Endometrial microvascular endothelial cells (primary cell): Measurements from ENCODE around the gene IL23A. TPM values are rescaled to one million over a fixed set of nuclear protein-coding genes. Genes with fewer than 3 reads are reported as not detected.
"Not testable (repeated sequence)": the region's sequence is repeated elsewhere in the genome, so short reads cannot be mapped to it uniquely, and the experiment has no call there.

Experiments used
- in situ Hi-C: cut with HindIII; loops from 2 replicates; pipeline ENCODE4 v1.10.0; 2017; ENCODE audit warnings: low sequenced_read_pairs, low pct_unique_long_range_greater_than_20kb; ENCODE audit errors: inconsistent ontology term
- total RNA-seq: library from RNA; depleted of rRNA; stranded (reverse); fragments of >200 nt; gene quantifications from one replicate; pipeline ENCODE4 v1.2.3, GENCODE V29; 2015; ENCODE audit errors: inconsistent ontology term

The IL23A gene
- total RNA-seq, 1 donor from 2014 or later: not detected

- in situ Hi-C loops: no loop called here
These were observed 17.7 kb upstream of the IL23A start for GRCh38 chr12:56321027-56321426.

- in situ Hi-C loops: not testable (repeated sequence)
These were observed 17.1 kb upstream of the IL23A start for GRCh38 chr12:56321610-56322009.

GRCh38 chr12:56324206-56324605, 14.5 kb upstream of the IL23A start:
- in situ Hi-C loops: no loop called here

- in situ Hi-C loops: no loop called here
These were observed 12.6 kb upstream of the IL23A start for GRCh38 chr12:56326126-56326525.

GRCh38 chr12:56326533-56326932, 12.2 kb upstream of the IL23A start:
- in situ Hi-C loops: no loop called here

- in situ Hi-C loops: no loop called here
These were observed 7.7 kb upstream of the IL23A start for GRCh38 chr12:56330936-56331490.

GRCh38 chr12:56332512-56333196, 6.0 kb upstream of the IL23A start:
- in situ Hi-C loops: no loop called here

GRCh38 chr12:56333197-56333678, 5.4 kb upstream of the IL23A start:
- in situ Hi-C loops: no loop called here

- in situ Hi-C loops: no loop called here
These were observed 4.8 kb upstream of the IL23A start, which contains the start of gene PAN2 for GRCh38 chr12:56333679-56334489. TSS of gene PAN2 (minus strand) at chr12:56334000. CDS start at chr12:56333094, 906 bp downstream.

GRCh38 chr12:56334490-56334793, 4.2 kb upstream of the IL23A start:
- in situ Hi-C loops: no loop called here

- in situ Hi-C loops: not testable (repeated sequence)
These were observed 3.2 kb upstream of the IL23A start for GRCh38 chr12:56335527-56335926.

GRCh38 chr12:56336361-56337167, 2.1 kb upstream of the IL23A start:
- in situ Hi-C loops: no loop called here

- in situ Hi-C loops: no loop called here
These were observed 882 bp upstream of the IL23A start for GRCh38 chr12:56337753-56338251.

- in situ Hi-C loops: no loop called here
These were observed 406 bp downstream of the IL23A start for GRCh38 chr12:56339158-56339422.

GRCh38 chr12:56341616-56342015, 2.9 kb downstream of the IL23A start:
- in situ Hi-C loops: no loop called here

GRCh38 chr12:56342290-56342689, 3.6 kb downstream of the IL23A start:
- in situ Hi-C loops: not testable (repeated sequence)

- in situ Hi-C loops: no loop called here
These were observed 8.0 kb downstream of the IL23A start for GRCh38 chr12:56346675-56347074.

GRCh38 chr12:56347255-56347654, 8.6 kb downstream of the IL23A start:
- in situ Hi-C loops: not testable (repeated sequence)

GRCh38 chr12:56348776-56349175, 10.1 kb downstream of the IL23A start:
- in situ Hi-C loops: no loop called here
